ENCODE measurements around the gene SLC8A1.

SLC8A1 gene

GRCh38 chr2:40419364-40419762 lies 32.5 kb downstream of the SLC8A1 start:
- no peak for DNase-seq

DNA sequence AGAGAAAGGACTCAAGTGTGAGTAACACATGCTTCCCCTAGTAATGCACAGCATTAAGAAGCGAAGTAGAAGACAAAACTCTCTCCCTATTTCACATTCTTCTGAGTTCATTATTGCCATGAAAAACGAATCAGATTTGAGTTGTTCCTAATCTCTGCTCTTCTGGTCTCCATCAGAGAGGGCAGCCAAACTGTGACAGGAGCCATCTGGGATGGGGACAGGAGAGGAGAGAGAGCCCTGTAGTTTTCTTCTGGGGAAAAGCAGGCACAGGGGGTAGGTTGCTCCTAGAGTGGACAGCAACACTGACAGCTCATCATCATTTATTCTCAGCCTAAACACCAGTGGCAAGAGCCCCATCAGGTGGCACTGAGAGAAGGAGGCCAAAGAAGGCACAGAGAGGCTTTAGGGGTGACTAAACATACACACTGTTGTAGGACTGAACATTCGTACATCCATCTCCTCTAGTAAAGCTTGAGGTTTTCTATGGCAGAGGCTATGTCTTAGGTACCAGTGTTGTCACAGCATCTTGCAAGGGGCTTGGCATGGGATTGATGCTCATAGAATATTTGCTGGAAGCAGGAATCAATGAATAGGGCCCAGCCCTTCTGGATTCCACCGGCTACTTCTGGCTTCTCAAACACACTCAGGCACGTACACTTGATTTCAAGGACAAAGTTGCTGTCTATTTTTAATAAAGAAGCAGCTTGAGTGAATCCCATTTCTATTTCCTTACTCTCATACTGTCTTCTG lies 33.1 kb downstream of the SLC8A1 start:
- DNase-seq = no peak

GRCh38 chr2:40416486-40416885 lies 35.4 kb downstream of the SLC8A1 start:
- no peak for DNase-seq

DNA sequence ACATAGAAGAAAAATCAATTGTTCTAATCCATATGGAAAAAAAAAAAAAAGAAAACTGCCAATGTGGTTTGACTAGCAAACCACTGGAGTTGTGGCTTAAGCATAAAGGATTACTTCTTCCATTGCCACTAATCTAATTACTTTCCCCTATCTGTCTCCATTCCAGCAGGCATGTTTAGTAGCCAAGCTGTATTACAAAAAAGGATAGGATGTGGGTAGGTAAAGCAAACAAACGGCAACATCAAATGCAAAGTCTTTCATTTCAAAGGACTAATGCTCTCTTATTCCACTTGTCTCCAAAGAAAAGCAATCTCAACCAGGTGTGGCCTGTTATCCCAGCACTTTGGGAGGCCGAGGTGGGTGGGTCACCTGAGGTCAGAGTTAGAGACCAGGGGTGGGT lies 36.5 kb downstream of the SLC8A1 start:
- DNase-seq = no peak

DNA sequence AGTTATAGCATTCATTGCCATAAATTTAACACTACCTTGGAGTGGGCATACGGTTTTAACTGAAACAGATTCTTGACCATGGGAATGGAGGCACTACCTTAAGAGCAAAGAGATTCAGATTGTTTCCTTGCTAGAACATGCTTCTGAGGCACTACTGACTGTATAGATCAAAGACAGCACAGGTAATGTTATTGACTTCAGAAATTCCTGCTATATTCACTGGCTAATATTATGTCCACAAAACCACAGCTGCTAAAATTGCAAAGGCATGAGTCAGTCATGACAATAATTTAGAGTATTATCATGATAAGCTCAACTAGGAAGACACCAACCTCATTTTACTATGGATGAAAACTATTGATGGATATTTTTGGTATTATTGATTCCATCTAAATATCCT lies 39.4 kb downstream of the SLC8A1 start:
- DNase-seq = peak; percentile 29 to 46

GRCh38 chr2:40410695-40411094 lies 41.2 kb downstream of the SLC8A1 start:
- DNase-seq = no peak

DNA sequence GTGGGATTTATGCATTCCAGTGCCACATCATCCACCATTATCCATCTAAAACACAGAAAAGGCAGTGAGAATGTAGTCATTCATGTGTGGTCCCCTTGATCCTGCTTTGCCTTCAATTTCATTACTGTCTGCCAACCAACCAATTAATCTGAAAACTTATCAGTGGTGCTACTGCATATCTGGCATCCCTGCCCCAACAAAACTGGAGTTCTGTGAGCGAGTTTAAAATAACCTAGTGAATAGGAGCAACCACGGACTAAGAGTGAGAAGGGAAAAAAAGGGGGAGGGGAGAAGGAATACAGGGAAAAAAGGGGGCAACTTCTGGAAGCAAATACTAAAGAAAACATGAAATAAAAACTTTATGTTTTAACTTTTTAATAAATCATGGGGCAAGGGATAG lies 42.2 kb downstream of the SLC8A1 start:
- DNase-seq = no peak

- DNase-seq = no peak
These were observed 45.2 kb downstream of the SLC8A1 start for GRCh38 chr2:40406485-40407289.

DNA sequence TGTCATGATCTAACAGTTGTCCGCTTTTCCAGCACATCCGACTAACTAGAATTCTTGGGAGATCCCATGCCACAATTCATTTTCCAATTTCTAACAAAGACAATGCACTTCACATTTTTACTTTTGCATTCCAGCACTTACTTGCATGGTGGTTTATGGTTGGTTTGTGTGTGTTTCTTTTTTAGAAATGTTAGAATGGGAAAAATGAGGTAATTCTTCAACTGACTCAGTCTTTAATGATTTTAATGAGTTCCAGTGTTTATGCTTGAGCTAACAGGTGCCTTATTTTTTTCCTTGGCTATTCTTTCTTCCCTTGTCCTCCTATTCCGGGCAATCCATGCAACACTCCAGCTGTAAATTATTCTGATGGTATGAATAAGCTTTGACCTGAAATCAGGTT lies 46.4 kb downstream of the SLC8A1 start:
- DNase-seq = no peak

GRCh38 chr2:40404517-40404916 lies 47.4 kb downstream of the SLC8A1 start:
- no peak for DNase-seq

DNA sequence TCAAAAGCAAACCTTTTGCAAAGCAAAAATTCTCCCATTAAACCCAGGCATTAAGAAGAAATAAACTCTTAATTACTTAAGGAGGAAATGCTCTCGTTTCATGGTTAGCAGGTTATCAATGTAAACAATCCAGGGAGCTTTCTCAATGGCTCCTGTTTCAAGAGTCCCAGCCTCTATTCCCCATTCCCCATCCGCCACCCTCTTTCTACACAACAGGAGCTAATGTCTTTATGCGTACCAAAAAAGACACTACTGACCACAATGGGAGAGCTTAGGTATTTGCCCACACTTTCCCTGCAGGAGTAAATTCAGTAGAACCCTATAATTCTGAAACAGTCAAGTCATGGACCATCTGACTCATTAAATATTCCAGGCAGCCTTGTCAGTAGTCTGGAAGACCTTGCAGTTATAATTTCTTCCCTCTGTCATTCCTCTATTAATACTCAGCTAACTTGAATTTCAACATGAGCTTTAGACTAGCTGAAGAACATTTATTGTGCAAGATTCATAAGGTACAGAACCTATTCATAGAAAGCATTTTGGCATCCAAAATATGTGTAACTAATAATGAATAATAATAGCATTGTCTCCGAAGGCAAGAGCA lies 48.6 kb downstream of the SLC8A1 start:
- DNase-seq = no peak

DNA sequence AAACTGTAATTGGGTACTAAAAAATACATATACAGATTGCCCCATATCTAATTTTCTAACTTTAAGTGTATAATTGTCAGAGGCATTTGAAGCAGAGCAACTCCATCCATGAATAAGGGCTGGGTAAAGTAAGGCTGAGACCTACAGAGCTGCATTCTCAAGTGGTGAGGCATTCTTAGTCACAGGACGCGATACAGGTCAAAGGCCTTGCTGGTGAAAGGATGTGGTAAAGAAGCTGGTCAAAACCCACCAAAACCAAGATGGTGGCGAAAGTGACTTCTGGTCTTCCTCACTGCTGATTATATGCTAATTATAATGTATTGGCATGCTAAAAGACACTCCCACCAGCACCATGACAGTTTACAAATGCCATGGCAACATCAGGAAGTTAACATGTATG lies 50.0 kb downstream of the SLC8A1 start:
- DNase-seq = peak; percentile 76 to 82

DNA sequence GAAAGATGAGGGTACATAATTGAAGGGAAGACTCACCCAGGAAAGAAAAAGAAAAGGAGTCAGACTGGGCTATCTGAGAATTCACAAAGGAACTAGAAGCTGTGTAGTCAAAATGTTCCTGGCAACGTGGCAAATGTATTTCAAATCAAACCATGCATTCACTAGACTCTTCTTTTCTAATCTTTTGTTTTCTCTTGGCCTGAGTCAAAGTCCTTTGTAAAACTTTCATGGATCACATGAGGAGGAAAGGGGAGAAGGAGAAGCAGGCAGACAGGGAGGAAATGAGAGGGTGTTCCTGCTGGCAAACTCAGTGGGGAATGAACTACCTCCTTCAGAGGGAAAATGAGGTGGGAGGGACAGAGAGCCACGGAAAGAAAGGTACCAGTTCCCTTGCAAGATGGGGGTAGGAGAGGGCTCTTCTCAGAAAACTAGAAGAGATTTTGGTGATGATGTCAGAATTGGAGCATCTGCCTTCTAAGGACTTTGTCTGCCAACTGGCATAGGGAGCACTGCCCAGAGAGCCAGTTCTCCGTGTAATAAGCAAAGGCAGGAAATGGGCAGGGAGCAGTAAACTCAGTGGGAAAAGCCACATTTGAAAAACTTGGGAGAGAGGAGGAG lies 51.4 kb downstream of the SLC8A1 start:
- no peak for DNase-seq

DNA sequence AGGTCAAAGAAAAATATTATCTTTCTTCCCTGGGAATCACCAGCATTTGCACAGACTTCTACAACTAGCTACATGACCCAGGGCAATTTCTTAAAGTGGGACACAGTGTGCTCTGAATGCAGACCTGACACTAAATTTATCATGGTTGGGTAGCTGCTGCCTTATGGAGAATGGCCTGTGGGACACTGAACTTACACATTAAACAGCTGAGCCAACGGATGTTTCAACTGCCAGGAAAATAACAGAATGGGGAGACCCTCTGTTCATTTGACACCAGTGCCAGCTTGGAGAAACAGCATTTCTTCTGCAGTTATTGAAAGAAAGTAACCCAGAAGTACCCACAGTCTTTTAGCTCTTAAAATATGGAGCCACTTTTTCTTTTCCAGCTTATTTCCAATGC lies 54.1 kb downstream of the SLC8A1 start:
- DNase-seq = no peak

- DNase-seq = no peak
These were observed 55.8 kb downstream of the SLC8A1 start for GRCh38 chr2:40396124-40396523.

- DNase-seq = no peak
These were observed 56.5 kb downstream of the SLC8A1 start for GRCh38 chr2:40395169-40396073.

DNA sequence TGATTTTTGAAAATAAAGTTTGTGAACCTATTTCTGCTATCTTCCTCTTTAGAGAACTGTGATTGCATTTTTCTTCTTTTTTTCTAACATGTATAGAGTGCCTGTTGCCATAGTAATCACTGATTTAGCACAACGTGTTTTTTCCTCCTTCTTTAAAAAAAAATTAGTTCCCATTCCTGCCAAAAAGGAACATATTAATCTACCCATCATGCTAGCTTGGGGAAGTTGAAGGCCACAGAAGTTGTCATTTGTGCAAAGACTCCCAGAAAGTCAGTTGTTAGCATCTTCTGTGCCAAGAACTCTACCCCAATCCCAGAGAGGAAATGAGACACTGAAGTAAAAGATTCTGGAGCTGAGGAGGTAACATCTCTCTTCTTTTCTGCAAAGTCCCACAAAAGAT lies 57.3 kb downstream of the SLC8A1 start:
- DNase-seq = no peak

DNA sequence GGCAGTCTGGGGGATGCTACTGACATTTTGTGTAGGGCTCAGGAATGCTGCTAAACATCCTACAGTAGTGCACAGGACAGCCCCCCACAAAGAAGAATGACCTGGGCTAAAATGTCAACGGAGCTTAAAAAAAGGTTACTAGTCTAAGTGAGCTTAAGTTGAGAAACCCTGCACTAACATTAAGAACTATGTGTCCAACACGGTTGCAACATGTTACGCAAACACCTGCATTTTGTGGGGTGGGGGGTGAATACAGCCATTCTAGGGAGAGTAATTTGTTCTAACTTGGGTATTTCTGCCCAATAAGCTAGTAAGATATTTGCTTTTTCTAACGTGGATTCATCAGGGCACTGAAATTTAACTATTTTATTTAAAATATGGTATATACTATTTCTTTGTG lies 57.9 kb downstream of the SLC8A1 start:
- no peak for DNase-seq

DNA sequence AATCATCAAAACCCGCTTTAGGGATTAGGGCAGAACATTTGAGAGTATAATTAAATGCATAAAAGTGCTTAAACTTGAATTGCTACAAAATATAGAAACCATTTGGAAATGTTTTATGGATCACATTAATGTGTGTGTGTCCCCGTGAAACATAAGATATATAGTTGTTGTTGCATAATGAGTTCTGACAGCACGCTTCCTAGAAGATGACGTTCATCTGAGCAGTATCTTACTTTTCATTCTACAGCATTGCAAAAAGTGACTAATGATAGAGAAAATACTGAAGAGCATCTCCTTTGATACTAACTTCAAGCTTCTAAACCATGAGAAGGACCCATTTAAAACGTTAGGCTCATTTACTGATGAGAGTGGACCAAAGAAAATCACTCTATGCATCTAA lies 63.7 kb downstream of the SLC8A1 start:
- DNase-seq = no peak

GRCh38 chr2:40386177-40386576 lies 65.7 kb downstream of the SLC8A1 start:
- no peak for DNase-seq

GRCh38 chr2:40384714-40385113 lies 67.2 kb downstream of the SLC8A1 start:
- DNase-seq = no peak

GRCh38 chr2:40384233-40384632 lies 67.7 kb downstream of the SLC8A1 start:
- DNase-seq = no peak

DNA sequence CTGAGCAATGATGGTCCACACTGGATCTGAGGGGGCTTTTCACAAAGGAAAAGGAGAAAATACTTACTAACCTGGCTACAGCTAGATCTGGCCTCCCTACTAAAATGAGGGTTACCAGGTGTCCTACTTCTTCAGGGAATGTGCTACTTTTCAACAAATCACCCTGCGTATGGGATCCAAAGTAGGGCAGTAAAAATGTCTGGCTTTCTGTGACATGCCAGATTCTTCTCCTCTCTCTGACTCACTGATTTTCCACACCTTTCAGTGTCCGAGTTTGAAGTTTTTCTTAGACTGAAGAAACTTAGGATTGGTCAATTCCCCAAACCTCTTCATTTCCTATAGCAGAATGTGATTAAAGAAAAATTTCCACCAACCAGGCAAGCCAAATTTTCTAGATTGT lies 71.2 kb downstream of the SLC8A1 start:
- DNase-seq = no peak

All from SW 1271 (cell line).